GM18867 (cell line): ENCODE data around the gene UQCR10.
"Not testable (repeated sequence)": the region's sequence is repeated elsewhere in the genome, so short reads cannot be mapped to it uniquely, and the experiment has no call there.

Source experiments
- ATAC-seq: cut with Tn5 transposase; IDR thresholded peaks from one replicate; pipeline ENCODE4 v1.9.1; 2021; ENCODE audit warnings: mild to moderate bottlenecking, moderate library complexity; ENCODE audit not compliant: unreplicated experiment

UQCR10 gene

DNA sequence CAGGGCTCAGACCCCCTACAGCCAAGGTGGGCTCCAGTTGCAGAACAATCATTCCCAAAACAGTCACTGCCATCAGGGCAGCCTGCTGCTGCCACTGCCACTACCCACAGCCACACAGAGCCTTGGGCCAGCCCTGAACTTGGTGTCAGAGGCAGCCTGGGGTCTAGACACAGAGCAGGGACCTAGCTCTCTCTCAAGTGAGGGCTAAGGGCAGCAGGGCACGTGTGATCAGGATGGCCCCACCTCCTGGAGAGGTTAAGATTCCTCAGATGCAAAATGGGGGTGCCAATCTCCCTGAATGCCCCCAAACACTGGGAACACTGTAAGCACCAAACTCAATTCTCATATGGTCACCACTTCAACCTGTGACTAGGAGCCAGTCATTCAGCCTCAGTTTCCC lies 31.8 kb upstream of the UQCR10 start:
- ATAC-seq: no peak

DNA sequence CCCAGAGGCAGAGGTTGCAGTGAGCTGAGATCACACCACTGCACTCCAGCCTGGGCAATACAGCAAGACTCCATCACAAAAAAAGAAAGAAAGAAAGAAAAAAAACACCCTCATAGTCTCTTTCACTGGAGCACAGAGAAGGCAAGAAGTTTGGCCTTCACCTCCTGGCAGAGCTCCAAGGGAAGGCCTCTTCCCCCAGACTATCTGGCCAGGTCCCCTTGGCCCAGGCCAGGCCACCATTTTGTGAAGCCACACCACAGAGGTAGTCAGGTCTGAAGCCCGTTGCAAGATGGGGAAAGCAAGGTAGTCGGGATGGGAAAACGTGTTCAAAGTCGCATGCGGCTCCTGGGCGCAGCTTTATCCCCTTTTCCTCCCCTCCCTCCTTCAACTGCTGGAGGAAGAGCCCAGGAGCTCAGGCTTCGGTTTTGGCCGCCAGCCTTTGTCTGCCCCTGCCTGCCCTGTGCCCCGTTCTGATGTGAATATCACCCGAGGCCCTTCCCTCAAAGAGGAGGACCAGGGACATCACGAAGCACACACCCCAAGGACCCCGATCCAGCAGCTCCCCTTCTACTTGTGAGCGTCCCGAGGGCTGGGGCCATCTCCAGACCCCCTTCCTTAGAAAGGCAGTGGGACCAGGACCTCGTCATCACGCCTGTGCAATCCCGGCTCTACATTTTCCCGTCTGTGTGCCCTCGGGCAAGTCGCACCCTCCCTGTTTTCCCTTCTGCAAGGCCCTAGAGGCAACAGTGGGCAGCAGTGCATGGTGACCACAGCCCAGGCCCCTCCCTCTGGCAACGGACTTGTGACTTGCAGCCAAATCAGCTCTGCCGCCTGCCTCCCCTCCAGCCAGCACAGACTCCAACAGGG lies 29.7 kb upstream of the UQCR10 start:
- ATAC-seq: no peak

DNA sequence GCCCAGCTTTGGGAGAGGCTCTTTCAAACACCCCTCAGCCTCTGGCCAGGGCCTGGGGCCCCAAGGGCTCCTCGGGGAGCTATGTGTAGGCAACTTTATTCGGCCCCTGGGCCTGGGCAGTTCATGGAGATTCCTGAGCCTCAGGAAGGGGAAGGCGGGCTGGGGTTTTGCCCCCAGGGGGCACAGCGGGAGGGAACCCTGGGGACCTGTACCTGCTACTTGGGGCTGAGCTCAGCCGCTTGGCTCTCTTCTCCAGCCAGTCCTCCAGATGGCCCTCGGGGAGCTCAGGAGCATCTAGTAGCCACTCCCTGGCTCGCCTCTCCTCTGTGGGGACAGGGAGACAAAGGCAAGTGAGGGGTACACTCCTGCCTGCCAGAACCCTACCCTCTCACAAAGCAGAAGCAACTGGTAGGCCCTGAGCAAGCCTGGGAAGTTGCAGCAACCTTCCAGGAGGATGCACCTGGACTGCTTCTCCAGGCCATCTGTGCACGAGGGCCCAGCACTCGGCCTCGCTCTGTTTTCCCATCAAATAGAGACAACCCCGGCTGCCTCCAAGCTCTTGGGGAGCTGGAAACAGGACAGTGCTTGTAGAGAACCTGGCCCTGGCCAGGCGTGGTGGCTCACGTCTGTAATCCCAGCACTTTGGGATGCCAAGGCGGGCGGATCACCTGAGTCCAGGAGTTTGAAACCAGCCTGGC lies 28.9 kb upstream of the UQCR10 start:
- no peak for ATAC-seq

DNA sequence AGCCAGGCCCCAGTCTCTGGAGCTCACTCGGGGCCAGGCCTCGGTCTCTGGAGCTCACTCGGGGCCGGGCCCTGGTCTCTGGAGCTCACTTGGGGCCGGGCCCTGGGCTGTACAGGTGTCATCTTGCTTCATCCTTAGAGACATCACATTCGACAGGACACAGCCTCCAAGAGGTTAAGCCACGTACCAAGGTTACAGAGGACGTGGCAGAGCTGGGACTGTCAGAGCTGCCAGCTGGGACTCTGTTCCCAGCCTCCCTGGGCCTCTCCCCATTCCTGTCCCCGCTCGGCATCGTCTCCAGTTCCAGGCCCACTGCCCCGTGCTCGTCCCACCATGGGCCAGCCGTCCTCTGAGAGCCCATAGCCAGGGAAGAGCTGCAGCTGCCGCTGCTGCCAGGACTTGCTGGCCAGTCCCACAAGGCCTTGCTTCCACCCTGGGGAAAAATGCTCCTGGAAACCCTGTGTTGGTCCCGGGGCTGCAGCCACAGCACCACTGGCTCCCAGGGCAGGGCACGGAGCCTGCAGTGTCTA lies 27.8 kb upstream of the UQCR10 start:
- ATAC-seq: no peak

DNA sequence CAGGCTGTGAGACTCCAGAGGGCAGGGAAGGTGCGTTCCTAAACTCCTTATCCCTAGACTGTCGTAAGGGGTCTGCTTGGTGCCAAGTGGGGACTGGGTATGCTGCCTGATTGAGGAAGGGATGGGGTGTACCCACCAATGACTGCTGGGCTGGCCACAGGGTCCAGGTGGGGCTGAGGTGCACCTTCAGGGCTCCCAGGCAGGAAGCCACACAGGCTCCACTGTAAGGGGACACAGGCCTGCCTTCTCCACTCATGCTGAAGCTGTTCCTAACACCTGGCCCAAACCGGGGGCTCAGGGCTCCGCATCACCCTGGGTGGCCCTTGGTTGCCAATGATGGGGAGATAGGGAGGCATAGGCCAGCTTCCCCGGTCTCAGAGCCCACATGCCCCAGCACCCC lies 27.0 kb upstream of the UQCR10 start:
- no peak for ATAC-seq

DNA sequence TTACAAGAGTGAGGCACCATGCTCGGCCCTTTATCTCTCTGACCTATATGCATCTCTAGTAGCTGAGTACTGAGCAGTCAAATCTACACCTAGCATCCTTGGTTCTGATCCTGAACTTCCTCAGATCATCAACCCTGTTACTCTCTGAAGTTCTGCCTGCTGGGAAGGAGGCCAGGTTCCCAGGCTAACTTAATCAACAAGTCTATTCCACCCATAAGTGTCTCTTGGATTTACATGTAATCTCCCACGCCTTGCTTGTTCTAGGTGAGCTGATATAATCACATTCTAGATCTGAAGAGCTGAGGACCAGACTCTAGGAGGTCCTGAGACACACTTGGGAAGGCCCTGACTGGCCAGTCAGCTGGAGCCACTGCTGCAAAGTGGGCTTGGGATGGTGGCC lies 25.2 kb upstream of the UQCR10 start:
- no peak for ATAC-seq

DNA sequence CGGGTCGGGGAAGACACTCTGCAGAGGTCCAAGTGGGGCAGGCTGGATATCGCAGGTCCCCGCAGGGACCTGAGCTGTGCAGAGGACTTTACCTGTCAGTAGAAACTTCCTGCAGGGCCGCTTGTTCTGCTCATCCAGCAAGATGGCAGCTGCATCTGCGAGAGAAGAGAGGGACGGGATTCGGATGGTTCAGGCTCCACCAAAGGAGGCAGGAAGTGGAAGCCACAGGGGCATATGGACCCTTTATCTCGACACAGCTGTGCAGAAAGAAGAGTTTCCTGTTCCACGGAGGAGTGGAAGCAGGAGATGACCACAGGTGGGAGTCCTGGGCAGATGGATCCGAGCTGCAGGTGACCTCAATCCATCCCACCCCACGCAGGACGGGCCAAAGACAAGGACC lies 24.8 kb upstream of the UQCR10 start:
- ATAC-seq: no peak

DNA sequence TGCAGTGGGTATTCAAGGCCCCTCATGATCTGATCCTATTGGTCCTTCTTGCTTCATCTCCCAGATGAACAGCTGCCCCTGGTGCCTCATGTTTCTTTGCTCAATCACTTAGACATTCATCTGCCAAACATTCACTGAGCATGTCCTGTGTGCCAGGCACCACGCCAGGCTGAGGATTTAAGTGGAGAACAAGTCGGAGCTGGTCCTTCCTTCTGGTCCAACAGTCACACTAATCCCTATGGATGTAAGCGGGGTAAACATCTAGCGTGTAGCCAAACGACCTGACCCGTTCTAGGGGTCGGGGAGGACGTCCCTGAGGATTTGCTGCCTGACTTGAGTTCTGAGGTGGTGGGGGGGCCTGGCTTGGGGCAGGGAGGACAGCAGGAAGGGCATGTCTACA lies 22.3 kb upstream of the UQCR10 start:
- no peak for ATAC-seq

DNA sequence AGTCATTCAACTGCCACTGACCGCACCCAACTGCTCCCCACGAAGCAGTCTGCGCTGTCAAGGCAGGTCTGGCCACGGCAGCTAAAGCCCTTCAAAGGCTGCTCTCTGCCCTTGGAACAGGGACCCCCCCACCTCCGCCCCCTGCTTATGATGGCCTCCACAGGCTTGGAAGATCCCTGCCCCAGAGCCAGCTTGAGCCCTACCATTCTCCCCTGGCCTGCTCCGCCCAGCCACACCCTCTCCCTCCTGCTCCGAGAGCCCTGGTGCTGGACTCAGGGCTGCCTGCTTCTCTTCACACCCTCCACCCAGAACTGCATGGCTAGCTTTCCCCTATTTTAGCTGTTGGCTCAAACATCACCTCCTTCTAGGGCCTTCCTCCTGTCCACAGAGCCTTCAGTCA lies 19.3 kb upstream of the UQCR10 start:
- ATAC-seq: no peak

DNA sequence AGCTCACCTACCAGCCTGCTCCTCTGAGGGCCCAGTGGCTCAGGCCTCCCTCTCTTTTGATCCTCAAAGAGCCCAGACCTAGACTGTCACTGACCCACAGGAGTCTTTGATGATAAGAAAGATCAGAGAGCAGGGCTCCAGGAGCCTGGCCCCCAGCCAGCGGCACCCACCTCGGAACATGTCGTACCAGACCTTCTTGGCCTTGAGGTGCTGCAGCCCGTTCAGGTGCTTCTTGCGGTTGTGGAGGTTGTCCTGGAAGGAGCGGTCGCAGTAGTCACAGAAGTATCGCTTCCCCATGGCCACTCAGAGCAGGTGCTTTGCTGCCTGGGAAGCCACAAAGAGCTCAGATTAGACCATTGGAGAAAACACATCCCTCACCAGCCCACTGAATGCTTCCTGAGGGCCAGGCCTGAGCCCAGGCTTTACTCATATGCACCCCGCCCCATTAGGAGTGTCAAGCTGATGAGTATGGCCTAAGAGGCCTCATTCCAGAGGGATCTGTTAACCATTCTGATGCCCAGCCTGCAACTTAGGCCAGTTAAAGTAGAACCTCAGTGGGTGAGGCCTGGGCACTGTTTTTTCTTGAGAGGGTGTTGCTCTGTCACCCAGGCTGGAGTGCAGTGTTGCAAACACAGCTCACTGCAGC lies 18.8 kb upstream of the UQCR10 start:
- ATAC-seq: no peak

DNA sequence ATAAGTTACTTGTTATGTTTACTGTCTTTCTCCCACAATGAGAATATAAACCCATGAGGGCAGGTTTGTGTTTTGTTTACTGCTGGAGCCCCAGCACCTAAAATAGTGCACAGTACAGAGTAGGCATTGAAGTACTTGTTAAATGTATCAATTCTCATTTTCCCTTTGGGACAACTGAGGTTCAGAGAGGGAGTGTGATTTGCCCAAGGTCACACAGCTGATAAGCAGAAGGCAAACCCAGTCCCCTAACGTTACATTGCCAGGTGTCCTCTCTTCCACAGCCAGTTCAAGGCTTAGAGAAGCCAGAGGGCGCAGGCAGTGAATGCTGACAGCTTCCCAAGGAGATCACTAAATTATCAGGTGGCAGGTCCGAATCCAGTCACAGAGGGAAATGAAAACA lies 17.1 kb upstream of the UQCR10 start:
- ATAC-seq: no peak

DNA sequence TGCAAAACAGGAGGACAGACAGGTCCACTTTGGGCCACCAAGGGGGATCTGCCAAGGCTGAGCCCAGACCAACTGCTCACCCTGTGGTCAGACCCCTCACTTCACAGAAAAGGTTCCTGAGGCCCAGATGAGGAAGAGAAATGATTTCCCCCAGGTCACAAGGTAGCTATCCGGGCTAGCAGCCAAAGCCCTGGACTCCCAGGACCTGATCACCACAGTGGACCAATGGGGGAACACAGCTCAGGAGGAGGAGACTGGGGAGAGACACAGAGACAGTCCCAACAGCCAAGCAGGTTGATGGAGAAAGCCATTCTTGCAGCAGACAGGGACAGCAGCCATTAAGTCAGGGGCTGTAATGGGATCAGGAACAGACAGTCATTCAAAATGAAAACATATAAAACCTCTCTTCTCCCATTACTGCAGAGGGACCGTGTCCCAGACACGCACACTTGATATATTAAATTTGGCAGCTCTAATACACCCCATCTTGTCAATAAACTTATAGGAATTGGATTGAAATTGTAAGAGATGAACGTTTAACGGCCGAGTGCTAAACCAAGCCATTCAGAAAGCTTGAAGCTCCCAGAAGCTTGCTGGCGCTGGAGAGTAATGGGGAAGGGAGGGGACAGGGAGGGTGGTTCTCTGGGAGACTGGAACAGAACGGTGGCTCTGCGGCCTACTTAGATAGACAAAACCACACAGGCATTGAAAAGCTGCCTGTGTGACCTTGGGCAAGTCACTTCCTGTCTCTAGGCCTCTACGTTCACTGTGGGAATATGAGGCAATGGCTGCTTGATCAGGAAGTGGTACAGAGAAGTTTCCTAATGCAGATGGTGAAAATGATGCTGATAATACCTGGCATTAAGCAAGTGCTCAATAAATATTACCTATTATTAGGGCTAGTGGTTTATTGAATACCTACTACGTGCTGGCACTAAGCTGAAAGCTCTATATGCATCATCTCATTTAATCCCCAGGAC lies 16.3 kb upstream of the UQCR10 start:
- no peak for ATAC-seq

DNA sequence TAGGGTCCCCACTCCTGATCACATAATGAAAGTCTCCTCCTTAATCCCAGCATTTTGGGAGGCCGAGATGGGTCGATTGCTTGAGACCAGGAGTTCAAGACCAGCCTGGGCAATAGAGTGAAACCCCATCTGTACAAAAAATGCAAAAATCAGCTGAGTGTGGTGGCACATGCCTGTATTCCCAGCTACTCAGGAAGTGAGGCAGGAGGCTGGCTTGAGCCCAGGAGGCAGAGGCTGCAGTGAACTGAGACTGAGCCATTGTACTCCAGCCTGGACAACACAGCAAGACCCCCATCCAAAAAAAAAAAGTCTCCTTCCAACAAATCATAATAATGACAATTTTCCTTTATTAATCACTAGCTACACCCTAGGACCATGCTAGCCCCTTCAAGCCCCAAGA lies 15.5 kb upstream of the UQCR10 start:
- ATAC-seq: no peak

DNA sequence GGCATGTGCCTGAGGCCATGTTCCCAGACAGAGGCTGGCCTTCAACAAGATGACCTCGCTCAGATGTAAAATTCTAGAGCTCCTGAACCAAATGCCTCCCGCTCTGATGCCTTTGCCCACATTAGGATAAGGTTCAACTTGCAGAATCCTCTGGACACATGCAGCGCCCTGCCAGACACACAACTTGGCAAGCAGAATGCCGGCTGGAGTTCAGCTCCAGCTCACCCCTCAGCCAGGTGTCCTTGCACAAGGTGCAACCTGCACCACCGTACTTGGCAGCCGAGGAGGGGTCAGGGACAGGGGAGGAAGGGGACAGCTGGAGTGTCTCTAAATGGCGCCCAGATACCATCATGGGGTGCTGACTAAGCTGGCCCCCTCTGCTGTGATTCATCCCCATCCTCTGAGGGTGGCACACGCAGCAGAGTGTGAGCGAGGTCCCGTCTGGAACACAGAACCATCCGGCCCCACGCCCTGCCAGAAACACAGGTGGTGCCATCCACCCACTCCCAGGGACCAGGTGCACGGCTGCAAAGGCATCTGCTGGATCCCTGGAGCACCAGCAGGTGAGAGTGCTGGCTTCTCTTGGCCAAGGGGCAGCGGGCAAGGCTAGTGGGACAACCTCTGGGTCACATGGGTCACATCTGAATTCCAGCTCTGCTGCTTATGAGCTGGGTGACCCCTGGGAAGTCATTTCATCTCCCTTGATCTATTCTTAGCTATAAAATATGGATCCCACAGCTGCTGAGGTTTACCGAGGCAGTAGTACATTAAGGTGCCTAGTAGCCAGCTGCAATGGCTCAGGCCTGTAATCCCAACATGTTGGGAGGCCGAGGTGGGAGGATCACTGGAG lies 13.1 kb upstream of the UQCR10 start:
- ATAC-seq: no peak

DNA sequence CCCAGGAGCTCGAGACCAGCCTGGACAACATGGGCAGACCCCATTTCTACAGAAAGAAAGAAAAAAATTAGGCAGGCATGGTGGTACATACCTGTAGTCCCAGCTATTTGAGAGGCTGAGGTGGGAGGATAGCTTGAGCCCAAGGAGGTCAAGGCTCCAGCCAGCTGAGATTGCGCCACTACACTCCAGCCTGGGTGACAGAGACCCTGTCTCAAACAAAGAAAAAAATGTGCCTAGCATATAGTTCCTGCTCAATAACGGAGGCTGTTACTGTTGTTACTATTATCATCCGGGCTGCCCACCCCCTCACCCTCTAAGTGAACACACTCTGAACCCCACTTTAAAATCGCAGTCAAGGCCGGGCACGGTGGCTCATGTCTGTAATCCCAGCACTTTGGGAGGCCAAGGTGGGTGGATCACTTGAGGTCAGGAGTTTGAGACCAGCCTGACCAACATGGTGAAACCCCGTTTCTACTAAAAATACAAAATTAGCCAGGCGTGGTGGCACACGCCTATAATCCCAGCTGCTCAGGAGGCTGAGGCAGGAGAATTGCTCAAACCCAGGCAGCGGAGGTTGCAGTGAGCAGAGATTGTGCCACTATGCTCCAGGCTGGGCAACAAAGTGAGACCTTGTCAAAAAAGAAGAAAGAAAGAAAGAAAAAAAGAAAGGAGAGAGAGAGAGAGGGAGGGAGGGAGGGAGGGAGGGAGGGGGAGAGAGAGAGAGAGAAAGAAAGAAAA lies 12.3 kb upstream of the UQCR10 start:
- ATAC-seq: not testable (repeated sequence)

DNA sequence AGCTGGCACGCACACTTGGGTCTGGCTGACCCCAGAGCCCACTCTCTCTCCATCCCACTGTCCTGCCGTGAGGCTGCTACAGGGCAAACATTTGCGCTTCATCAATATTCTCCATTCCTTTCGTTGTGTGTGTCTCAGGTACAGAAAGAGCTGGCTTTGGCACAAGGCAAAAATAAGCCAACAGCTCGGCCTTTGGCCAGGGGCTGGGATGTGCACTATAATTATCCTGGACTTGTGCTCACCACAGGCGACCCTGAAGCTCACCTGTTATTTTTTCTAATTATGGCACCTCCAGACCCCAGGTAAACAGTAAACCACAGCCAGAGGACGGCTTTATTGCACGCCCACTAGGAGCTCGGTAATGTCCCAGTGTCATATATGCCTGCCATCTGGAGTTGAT lies 11.3 kb upstream of the UQCR10 start:
- ATAC-seq: no peak

DNA sequence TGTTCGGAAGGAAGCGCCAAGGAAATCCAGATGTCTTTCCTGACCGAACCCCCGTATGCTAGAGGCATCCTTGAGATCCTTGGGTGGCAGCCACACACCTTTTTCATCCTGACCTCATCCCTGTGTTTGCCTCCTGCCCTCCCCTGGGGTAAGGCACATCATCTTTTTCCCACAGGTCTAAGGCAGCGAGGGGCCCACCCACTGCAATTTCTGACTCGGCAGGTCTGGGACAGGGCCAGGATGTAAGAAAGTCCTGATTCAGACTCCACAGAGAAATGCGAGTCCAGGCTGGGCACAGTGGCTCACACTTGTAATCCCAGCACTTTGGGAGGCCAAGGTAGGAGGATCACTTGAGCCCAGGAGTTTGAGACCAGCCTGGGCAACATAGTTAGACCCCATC lies 10.8 kb upstream of the UQCR10 start:
- ATAC-seq: no peak

DNA sequence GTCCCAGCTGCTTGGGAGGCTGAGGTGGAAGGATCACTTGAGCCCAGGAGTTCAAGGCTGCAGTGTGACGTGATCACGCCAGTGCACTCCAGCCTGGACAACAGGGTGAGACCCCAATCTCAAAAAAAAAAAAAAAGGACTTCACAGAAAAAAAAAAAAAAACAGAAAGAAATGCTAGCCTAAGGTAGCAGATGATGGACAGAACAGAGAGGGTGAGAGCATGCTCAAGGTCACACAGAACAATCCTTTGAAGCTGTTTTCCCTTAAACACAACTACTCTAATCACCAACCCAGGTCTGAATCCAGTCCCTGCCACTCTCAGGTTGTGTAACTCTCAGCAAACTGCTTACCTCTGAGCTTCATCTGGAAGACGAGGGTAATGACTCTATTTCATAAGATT lies 10.1 kb upstream of the UQCR10 start:
- no peak for ATAC-seq

DNA sequence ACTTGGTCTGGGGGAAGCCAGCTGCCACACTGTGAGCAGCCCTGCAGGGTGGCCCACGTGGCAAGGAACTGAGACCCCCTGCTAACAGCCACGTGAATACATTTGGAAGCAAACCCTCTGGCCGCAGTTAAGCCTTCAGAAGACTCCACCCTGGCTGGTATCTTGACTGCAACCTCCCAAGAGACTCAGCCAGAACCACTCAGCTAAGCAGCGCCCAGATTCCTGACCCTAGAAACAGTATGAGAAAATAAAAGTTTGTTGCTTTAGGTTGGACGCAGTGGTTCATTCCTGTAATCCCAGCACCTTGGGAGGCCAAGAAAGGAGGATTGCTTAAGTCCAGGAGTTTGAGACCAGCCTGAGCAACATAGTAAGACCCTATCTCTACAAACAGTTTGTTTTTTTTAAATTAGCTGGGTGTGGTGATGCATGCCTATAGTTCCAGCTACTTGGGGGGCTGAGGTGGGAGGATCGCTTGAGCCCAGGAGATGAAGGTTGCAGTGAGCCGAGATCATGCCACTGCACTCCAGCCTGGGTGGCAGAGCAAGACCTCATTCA lies 9.0 kb upstream of the UQCR10 start:
- ATAC-seq: no peak
